ENCODE measurements around the gene REEP6. TPM values are rescaled to one million over a fixed set of nuclear protein-coding genes. Genes with fewer than 3 reads are reported as not detected.

The REEP6 gene
- total and polyA plus RNA-seq, 2 of the 8 experiments (the other 6 are each of a cell fraction or from before 2014, with no cell fraction given): 12.6 to 20.7 TPM

GRCh38 chr19:1502433-1503088 is 11.6 kb downstream of the REEP6 start:
- DNase-seq (ENCODE audit: low read depth in 1 of 2, low spot score in 2 of 2) (no peak), FAIRE-seq (no peak)
- Histone ChIP-seq H3K23me2 (ENCODE audit: low read depth, low read length) (peaks cover 4% of the 10 kb centered on the region; the same call in 1 of the 2 replicates), H3K14ac (ENCODE audit: insufficient read length) (no peak overlapping the region), H3K4me3 (ENCODE audit: extremely low read depth in 1 of 4, insufficient read depth in 2 of 4, low read depth in 3 of 4, low read length in 4 of 4) (peak overlapping the region in 1 of 4 experiments; percentile 52; a peak in 1 of 8 replicates), H3K9ac (replicated peaks in 1 of 4; ENCODE audit: extremely low read depth in 1 of 4, low read depth in 3 of 4, low read length in 3 of 4) (no peak overlapping the region), H4K5ac (ENCODE audit: insufficient read length, low read depth, low read length) (no peak overlapping the region), H2BK120ac (replicated peaks; ENCODE audit: low read depth, low read length) (no peak overlapping the region), H3K9me3 (ENCODE audit: insufficient read depth in 2 of 2, low read depth in 1 of 2, low read length in 1 of 2) (peaks cover 5 to 11% of the 10 kb centered on the region in 2 experiments; a peak in 2 of 4 replicates), H2BK5ac (ENCODE audit: low read depth, low read length) (no peak overlapping the region), H2AFZ (ENCODE audit: low read length) (no peak overlapping the region), H4K91ac (replicated peaks; ENCODE audit: insufficient read length, low read length) (no peak overlapping the region), H3K56ac (replicated peaks; ENCODE audit: insufficient read length, low read depth, low read length) (no peak overlapping the region), H4K8ac (ENCODE audit: extremely low read depth, insufficient read depth, low read length) (no peak overlapping the region), H3K23ac (ENCODE audit: insufficient read length) (no peak overlapping the region), H3K4ac (replicated peaks; ENCODE audit: insufficient read length, low read depth, low read length) (no peak overlapping the region), H3K4me1 (replicated peaks in 1 of 4; ENCODE audit: control insufficient read depth in 3 of 4, insufficient read depth in 4 of 4, low read length in 3 of 4) (peaks cover 0 to 10% (median 6%) of the 10 kb centered on the region in 4 experiments; a peak in 5 of 7 replicates), H2BK20ac (ENCODE audit: low read length) (no peak overlapping the region), H3K27ac (ENCODE audit: low read depth, low read length) (no peak overlapping the region), H2BK12ac (ENCODE audit: low read depth, low read length) (0 out of 2 replicates have a peak overlapping the region, but pooled peaks have one; percentile 39), H3K36me3 (ENCODE audit: control insufficient read depth in 2 of 4, insufficient read depth in 4 of 4, low read length in 3 of 4) (no peaks in the 10 kb centered on the region), H2BK15ac (ENCODE audit: low read length) (no peak overlapping the region), H3K27me3 (replicated peaks in 1 of 4; ENCODE audit: control insufficient read depth in 3 of 4, extremely low read depth in 1 of 4, insufficient read depth in 3 of 4, low read length in 3 of 4) (peaks cover 0 to 19% (median 16%) of the 10 kb centered on the region in 4 experiments; a peak in 5 of 7 replicates), H2AK5ac (ENCODE audit: low read depth, low read length) (no peak overlapping the region), H3K18ac (ENCODE audit: extremely low read depth, low read length) (no peak overlapping the region), H3K79me2 (ENCODE audit: control insufficient read depth in 1 of 2, insufficient read depth in 2 of 2, low read length in 2 of 2) (no peaks in the 10 kb centered on the region), H3K4me2 (ENCODE audit: insufficient read depth in 1 of 2, low read depth in 2 of 2, low read length in 2 of 2) (peak overlapping the region; percentile 54 to 62), H4K20me1 (replicated peaks in 1 of 2; ENCODE audit: control insufficient read depth in 1 of 2, insufficient read depth in 2 of 2, low read length in 2 of 2) (no peaks in the 10 kb centered on the region), H3K79me1 (ENCODE audit: low read depth, low read length) (no peaks in the 10 kb centered on the region)
- WGBS, 2 experiments (ENCODE audit: extremely low coverage in 1 of 2, insufficient coverage in 1 of 2, insufficient read length in 1 of 2, insufficient replicate concordance in 2 of 2, low coverage in 1 of 2, low lambda C conversion rate in 2 of 2, missing lambda C conversion rate in 1 of 2): 90% methylated on average over 14 of the region's 14 CpGs; no CpG with 5 or more reads in 1 of the 2 experiments
- no peak for TF ChIP-seq USF2 (IDR thresholded peaks at IDR 0.05; ENCODE audit: low read length)
- CTCF ChIA-PET (ENCODE audit: partially characterized antibody): interaction anchor here (0.5 to 3.9 kb wide), 11 partner anchors 9 to 324 kb away, joined by 3 to 14 read pairs (median 3); no protein-coding TSS in a partner anchor
- POLR2A ChIA-PET (ENCODE audit: partially characterized antibody): interaction anchor here (0.6 to 2.6 kb wide), 5 partner anchors 11 to 259 kb away, joined by 3 to 7 read pairs (median 3); partner anchors contain the start of gene REEP6

Measured in H1 (cell line).